CD14-positive monocyte (primary cell): Measurements from ENCODE around the gene TTC7B. TPM values are rescaled to one million over a fixed set of nuclear protein-coding genes. Genes with fewer than 3 reads are reported as not detected.

Source experiments
- DNase-seq, 3 donors: peaks; one replicate each; pipeline ENCODE4 v3.0.0-alpha.2; 2011 to 2022
- H2AFZ ChIP-seq: 2 replicates; pipeline ENCODE4 v1.6.0; 2012; ENCODE audit warnings: mild to moderate bottlenecking, low read depth, low read length, inconsistent platforms; ENCODE audit not compliant: insufficient read depth, poor library complexity, severe bottlenecking
- H3K27ac ChIP-seq, 2 donors: 1 replicate in 1 of 2; 2 replicates in 1 of 2; pipeline ENCODE4 v1.5.1; 2012 to 2013; ENCODE audit warnings: low read length in 2 of 2, control low read depth in 1 of 2, inconsistent platforms in 1 of 2, low read depth in 1 of 2, mild to moderate bottlenecking in 1 of 2
- H3K27me3 ChIP-seq, 2 donors: one replicate each; pipeline versions ENCODE4 v1.6.0 to v1.6.1; 2011 to 2013; ENCODE audit warnings: low read length in 2 of 2; ENCODE audit not compliant: control insufficient read depth in 2 of 2, insufficient read depth in 2 of 2
- H3K36me3 ChIP-seq, 2 donors: replicated peaks in 1 of 2; 1 replicate in 1 of 2; 2 replicates in 1 of 2; pipeline versions ENCODE4 v1.5.1 to v1.6.1; 2012 to 2013; ENCODE audit warnings: low read length in 2 of 2, control low read depth in 1 of 2, inconsistent platforms in 1 of 2, mild to moderate bottlenecking in 1 of 2; ENCODE audit not compliant: insufficient read depth in 2 of 2, control insufficient read depth in 1 of 2
- H3K4me1 ChIP-seq, 2 donors: 1 replicate in 1 of 2; 2 replicates in 1 of 2; pipeline versions ENCODE4 v1.5.1 to v1.6.1; 2012 to 2013; ENCODE audit warnings: low read length in 2 of 2, control low read depth in 1 of 2, inconsistent platforms in 1 of 2, mild to moderate bottlenecking in 1 of 2, moderate library complexity in 1 of 2; ENCODE audit not compliant: insufficient read depth in 2 of 2, control insufficient read depth in 1 of 2
- H3K4me2 ChIP-seq: replicated peaks from 2 replicates; pipeline ENCODE3; 2012; ENCODE audit warnings: low read length, moderate library complexity, mild to moderate bottlenecking; ENCODE audit not compliant: poor library complexity, severe bottlenecking; ENCODE audit errors: extremely low read depth
- H3K4me3 ChIP-seq, 3 experiments: fragments of 200-600 bp in 1 of 3; sonication (generic) in 1 of 3; replicated peaks in 1 of 3; 1 replicate in 2 of 3; 2 replicates in 1 of 3; pipeline ENCODE4 v1.5.1; 2011 to 2013; ENCODE audit warnings: low read length in 3 of 3, mild to moderate bottlenecking in 3 of 3, control low read depth in 2 of 3, low read depth in 2 of 3, inconsistent platforms in 1 of 3, moderate library complexity in 1 of 3
- H3K79me2 ChIP-seq: 2 replicates; pipeline ENCODE4 v1.6.0; 2012; ENCODE audit warnings: mild to moderate bottlenecking, control low read depth, inconsistent platforms, low read length, moderate library complexity; ENCODE audit not compliant: insufficient read depth
- H3K9ac ChIP-seq: 2 replicates; pipeline ENCODE4 v1.6.0; 2017; ENCODE audit warnings: low read length, mild to moderate bottlenecking; ENCODE audit not compliant: insufficient read depth, poor library complexity, severe bottlenecking
- H3K9me3 ChIP-seq, 2 donors: replicated peaks in 1 of 2; 1 replicate in 1 of 2; 2 replicates in 1 of 2; pipeline versions ENCODE4 v1.5.1 to v1.6.1; 2012 to 2013; ENCODE audit warnings: low read length in 2 of 2, control low read depth in 1 of 2; ENCODE audit not compliant: control insufficient read depth in 1 of 2, insufficient read depth in 1 of 2
- H4K20me1 ChIP-seq: 2 replicates; pipeline ENCODE4 v1.6.0; 2012; ENCODE audit warnings: mild to moderate bottlenecking, low read length, control low read depth, moderate library complexity; ENCODE audit not compliant: insufficient read depth
- H3K27ac Mint-ChIP-seq, 7 donors: one replicate each; pipeline ENCODE4 v1.8.0; 2020; ENCODE audit warnings: mild to moderate bottlenecking in 7 of 7, mixed read lengths in 7 of 7, moderate library complexity in 6 of 7, inconsistent platforms in 2 of 7
- H3K27me3 Mint-ChIP-seq, 3 donors: one replicate each; pipeline ENCODE4 v1.8.0; 2021 to 2022; ENCODE audit warnings: low read depth in 3 of 3, mild to moderate bottlenecking in 3 of 3, mixed read lengths in 3 of 3, moderate library complexity in 3 of 3, inconsistent platforms in 1 of 3
- H3K36me3 Mint-ChIP-seq, 2 donors: one replicate each; pipeline ENCODE4 v1.8.0; 2020; ENCODE audit warnings: mixed read lengths in 2 of 2, inconsistent platforms in 1 of 2, mild to moderate bottlenecking in 1 of 2
- H3K4me1 Mint-ChIP-seq: one replicate; pipeline ENCODE4 v1.8.0; 2020; ENCODE audit warnings: mild to moderate bottlenecking, mixed read lengths
- H3K4me3 Mint-ChIP-seq, 2 donors: one replicate each; pipeline ENCODE4 v1.8.0; 2020; ENCODE audit warnings: mild to moderate bottlenecking in 2 of 2, mixed read lengths in 2 of 2, moderate library complexity in 1 of 2
- H3K9me3 Mint-ChIP-seq, 7 donors: one replicate each; pipeline ENCODE4 v1.8.0; 2020 to 2022; ENCODE audit warnings: mixed read lengths in 7 of 7, mild to moderate bottlenecking in 6 of 7, moderate library complexity in 6 of 7, inconsistent platforms in 2 of 7
- CTCF ChIP-seq: fragments of 200-600 bp; IDR thresholded peaks from one replicate; pipeline ENCODE4 v1.8.0; 2022; ENCODE audit warnings: antibody characterized with exemption, mild to moderate bottlenecking
- WGBS: methylation state at CpG from one replicate; pipeline ENCODE4 v1.1.5; 2013; ENCODE audit warnings: missing lambda C conversion rate; ENCODE audit not compliant: insufficient coverage; 5-methylcytosine and 5-hydroxymethylcytosine counted together
- intact Hi-C, 2 donors: fragments of 100-400 bp; cut with micrococcal nuclease; formaldehyde crosslinking; loops; one replicate each; pipeline versions ENCODE4 v1.15.0 to v1.15.1; 2023
- polyA plus RNA-seq, 3 donors: library from polyadenylated mRNA; depleted of rRNA in 1 of 3; unstranded in 2 of 3; stranded (reverse) in 1 of 3; fragments of 300-500 nt in 2 of 3; fragments of >200 nt in 1 of 3; fragmentation: Illumina TruSeq in 2 of 3; gene quantifications; 1 replicate in 2 of 3; 2 replicates in 1 of 3; pipeline ENCODE4 v1.2.3, GENCODE V29; 2012 to 2021

Gene TTC7B
- polyA plus RNA-seq, 3 donors, result 0.87 to 2.6 (median 1.2) TPM

- intact Hi-C loops, result no loop called here
- Mint-ChIP-seq H3K36me3 (peaks cover 0 to 2% of the 10 kb centered on the region in 2 donors), H3K4me3 (no peak overlapping the region), H3K27ac (no peak overlapping the region), H3K27me3 (peaks cover 0 to 3% (median 2%) of the 10 kb centered on the region in 3 donors), H3K9me3 (no peaks in the 10 kb centered on the region), H3K4me1 (no peaks in the 10 kb centered on the region)
- no peaks in the 10 kb centered on the region for H3K9me3 ChIP-seq
- no peaks in the 10 kb centered on the region for H3K79me2 ChIP-seq
- H4K20me1 ChIP-seq, result no peaks in the 10 kb centered on the region
- H3K9ac ChIP-seq, result no peak overlapping the region
- TF ChIP-seq CTCF, result no peak
- no peak for DNase-seq
- no peak overlapping the region for H3K4me2 ChIP-seq
- WGBS, result 100% methylated on average over 1 of the region's 3 CpGs
- no peak overlapping the region for H3K27ac ChIP-seq
- H3K36me3 ChIP-seq, result no peaks in the 10 kb centered on the region
- no peak overlapping the region for H3K4me3 ChIP-seq
- no peak overlapping the region for H2AFZ ChIP-seq
- no peaks in the 10 kb centered on the region for H3K27me3 ChIP-seq
- H3K4me1 ChIP-seq, result no peaks in the 10 kb centered on the region
Measured at GRCh38 chr14:90592655-90593054, 223.6 kb downstream of the TTC7B start.

- H3K27ac ChIP-seq, result no peak overlapping the region
- H3K36me3 ChIP-seq, result no peaks in the 10 kb centered on the region
- H3K4me3 ChIP-seq, result no peak overlapping the region
- intact Hi-C loops, result no loop called here
- H3K4me2 ChIP-seq, result no peak overlapping the region
- H3K9me3 ChIP-seq, result no peaks in the 10 kb centered on the region
- no peak for DNase-seq
- WGBS, result 96% methylated on average over 8 of the region's 10 CpGs
- no peaks in the 10 kb centered on the region for H3K27me3 ChIP-seq
- Mint-ChIP-seq H3K9me3 (no peaks in the 10 kb centered on the region), H3K27ac (no peak overlapping the region), H3K4me1 (no peaks in the 10 kb centered on the region), H3K4me3 (no peak overlapping the region), H3K36me3 (peaks cover 0 to 3% of the 10 kb centered on the region in 2 donors), H3K27me3 (peaks cover 0 to 4% (median 0%) of the 10 kb centered on the region in 3 donors)
- TF ChIP-seq CTCF, result no peak
- no peaks in the 10 kb centered on the region for H3K4me1 ChIP-seq
- H4K20me1 ChIP-seq, result no peaks in the 10 kb centered on the region
- H3K9ac ChIP-seq, result no peak overlapping the region
- no peak overlapping the region for H2AFZ ChIP-seq
- no peaks in the 10 kb centered on the region for H3K79me2 ChIP-seq
Measured at GRCh38 chr14:90587918-90588317, 228.3 kb downstream of the TTC7B start.
